Upper lobe of left lung (tissue), 4 donors: Measurements from ENCODE around the gene ESR2.

ENCODE experiments used
- CTCF ChIP-seq, 6 experiments: fragments of 450-650 bp in 4 of 6; fragments of 200-600 bp in 2 of 6; sonication (generic) in 2 of 6; IDR thresholded peaks; one replicate each; pipeline ENCODE4 v1.5.1; 2016 to 2019; ENCODE audit warnings: antibody characterized with exemption in 6 of 6
- EP300 ChIP-seq, 4 donors: sonication (generic); formaldehyde crosslinking; IDR thresholded peaks; one replicate each; pipeline ENCODE4 v1.5.1; 2017; ENCODE audit warnings: antibody characterized with exemption in 4 of 4, control low read depth in 2 of 4
- POLR2A ChIP-seq, 4 donors: fragments of 450-650 bp; IDR thresholded peaks; one replicate each; pipeline ENCODE4 v1.5.1; 2016 to 2017; ENCODE audit warnings: antibody characterized with exemption in 4 of 4, mild to moderate bottlenecking in 2 of 4
- POLR2AphosphoS5 ChIP-seq, 2 donors: sonication (generic); formaldehyde crosslinking; IDR thresholded peaks; one replicate each; pipeline ENCODE4 v1.5.1; 2017; ENCODE audit warnings: antibody characterized with exemption in 2 of 2

GRCh38 chr14:64091217-64091616, 203.0 kb downstream of the ESR2 start:
- TF ChIP-seq CTCF (IDR thresholded peaks at IDR 0.05) (no peak), POLR2AphosphoS5 (IDR thresholded peaks at IDR 0.05) (no peak), POLR2A (IDR thresholded peaks at IDR 0.05) (no peak), EP300 (IDR thresholded peaks at IDR 0.05) (no peak)
